ENCODE data around the gene POMGNT1.

DNA sequence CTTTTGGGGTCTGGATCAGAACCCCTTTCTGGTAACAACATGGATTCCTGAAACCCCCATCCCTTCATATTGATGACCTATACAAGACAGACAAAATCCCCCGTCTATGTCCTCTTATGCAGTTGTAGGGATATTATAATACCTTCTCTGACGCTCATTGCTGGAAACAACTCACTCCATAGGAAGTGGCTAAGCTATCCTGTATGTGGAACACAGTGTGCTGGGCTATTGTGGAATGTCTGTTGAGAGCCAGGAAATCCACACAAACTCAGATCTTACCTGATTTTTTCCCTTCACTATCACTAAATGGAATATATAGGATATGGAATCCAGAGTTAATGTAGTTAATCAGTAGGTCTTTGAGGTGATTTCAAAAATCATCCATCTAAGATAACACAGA, 48.1 kb downstream of the POMGNT1 start:
- TF ChIP-seq, protein P1, sequence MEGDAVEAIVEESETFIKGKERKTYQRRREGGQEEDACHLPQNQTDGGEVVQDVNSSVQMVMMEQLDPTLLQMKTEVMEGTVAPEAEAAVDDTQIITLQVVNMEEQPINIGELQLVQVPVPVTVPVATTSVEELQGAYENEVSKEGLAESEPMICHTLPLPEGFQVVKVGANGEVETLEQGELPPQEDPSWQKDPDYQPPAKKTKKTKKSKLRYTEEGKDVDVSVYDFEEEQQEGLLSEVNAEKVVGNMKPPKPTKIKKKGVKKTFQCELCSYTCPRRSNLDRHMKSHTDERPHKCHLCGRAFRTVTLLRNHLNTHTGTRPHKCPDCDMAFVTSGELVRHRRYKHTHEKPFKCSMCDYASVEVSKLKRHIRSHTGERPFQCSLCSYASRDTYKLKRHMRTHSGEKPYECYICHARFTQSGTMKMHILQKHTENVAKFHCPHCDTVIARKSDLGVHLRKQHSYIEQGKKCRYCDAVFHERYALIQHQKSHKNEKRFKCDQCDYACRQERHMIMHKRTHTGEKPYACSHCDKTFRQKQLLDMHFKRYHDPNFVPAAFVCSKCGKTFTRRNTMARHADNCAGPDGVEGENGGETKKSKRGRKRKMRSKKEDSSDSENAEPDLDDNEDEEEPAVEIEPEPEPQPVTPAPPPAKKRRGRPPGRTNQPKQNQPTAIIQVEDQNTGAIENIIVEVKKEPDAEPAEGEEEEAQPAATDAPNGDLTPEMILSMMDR (IDR thresholded peaks at IDR 0.05) = no peak
- TF ChIP-seq POLR2A (IDR thresholded peaks at IDR 0.05) = no peak
- peak in 1 of 2 donors; percentile 61 for TF ChIP-seq POLR2AphosphoS5 (IDR thresholded peaks at IDR 0.05; ENCODE audit: insufficient read depth in 1 of 2, low read depth in 1 of 2)
